Activated CD4-positive, CD25-positive, alpha-beta regulatory T cell treated with anti-CD3 and anti-CD28 coated beads, Interleukin-2, amount 50 U/mL, for 24 hours (primary cell): ENCODE data around the gene C2orf72.
"Not testable (repeated sequence)": the region's sequence is repeated elsewhere in the genome, so short reads cannot be mapped to it uniquely, and the experiment has no call there.

Source experiments
- ATAC-seq, 2 donors: fragments of 150-1000 bp; cut with Tn5 transposase; one replicate each; pipeline ENCODE4 v1.10.0; 2021; ENCODE audit warnings: mild to moderate bottlenecking in 1 of 2, moderate library complexity in 1 of 2

Gene C2orf72

DNA sequence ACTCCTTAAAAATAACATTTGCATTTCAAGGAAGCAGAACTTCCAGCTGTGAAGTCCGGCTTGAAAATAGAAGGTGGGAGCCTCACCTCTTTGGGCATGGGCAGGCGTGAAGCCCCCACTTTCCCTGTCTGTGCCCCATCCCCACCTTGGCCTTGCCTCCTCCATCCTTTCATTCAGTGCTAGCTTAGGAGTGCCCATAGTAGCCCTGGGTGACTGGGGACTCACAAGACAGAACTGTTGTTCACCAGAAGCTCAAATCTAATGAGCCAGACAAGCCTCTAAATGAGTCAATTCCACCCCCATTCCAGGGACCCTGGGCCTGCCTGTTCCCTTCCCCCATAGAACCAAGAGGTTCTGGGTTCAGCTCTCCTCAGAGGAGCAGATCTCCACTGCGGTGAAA lies 21.4 kb upstream of the C2orf72 start:
- no peak for ATAC-seq

DNA sequence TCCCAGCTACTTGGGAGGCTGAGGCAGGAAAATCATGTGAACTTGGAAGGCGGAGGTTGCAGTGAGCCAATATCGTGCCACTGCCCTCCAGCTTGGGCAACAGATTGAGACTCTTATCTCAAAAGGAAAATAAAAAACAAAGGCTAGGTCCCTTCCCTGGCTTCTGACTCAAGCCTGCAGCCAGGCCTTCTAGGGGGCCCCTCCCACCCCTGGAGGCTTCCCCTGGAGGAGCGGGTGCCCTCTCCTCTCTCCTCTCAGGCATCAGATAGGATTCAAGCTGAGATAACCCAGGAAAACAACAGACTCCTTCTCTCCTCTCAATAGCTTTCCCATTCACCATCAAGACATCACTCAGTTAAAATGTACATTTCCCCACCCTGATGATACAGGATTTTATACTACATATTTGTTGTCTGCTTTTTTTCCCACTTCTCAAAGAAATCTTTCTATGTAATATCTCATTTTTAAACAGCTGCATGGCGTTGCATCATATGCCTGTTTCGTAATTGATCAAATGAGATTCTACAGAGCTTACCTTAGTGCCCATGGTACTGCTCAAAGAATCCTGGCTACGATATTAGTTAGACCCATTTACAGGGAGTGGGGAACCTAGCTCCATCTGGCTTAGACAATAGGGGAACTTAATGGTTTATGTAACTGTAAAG lies 20.6 kb upstream of the C2orf72 start:
- ATAC-seq: no peak

DNA sequence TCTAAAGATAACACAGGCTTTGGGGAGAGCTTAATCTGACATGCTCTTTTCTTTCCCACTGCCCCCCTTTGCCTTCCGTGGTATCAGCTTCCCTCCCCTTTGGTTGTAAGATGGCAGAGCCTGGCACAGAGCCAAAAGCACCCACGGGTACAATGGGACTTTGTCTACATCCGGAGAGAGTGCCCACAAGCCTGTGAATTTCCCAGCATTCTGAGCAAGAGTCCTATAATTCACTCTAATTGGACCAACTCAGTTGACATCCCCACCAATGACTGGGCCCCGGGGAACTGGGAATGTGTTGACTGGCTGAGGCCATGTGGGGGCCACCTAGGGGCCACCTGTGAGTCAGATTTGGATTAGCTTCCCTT lies 20.1 kb upstream of the C2orf72 start:
- no peak for ATAC-seq

DNA sequence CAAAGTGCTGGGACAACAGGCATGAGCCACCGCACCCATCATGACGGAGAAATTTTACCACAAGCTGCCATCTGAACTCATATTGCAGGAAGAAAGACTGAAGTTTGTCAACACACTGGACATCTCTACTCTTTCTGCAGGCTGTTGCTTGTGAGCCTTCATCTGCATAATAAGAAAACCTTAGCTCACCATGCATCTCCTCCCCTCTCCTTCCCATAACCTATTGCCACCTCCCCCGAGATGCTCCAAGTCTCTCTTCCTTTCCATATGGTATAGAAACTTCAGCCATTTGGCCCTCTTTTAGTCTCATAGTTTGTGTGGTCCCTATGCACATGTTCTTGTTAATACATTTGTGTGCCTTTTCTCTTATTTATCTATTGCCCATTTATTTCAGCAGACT lies 19.1 kb upstream of the C2orf72 start:
- ATAC-seq: no peak

DNA sequence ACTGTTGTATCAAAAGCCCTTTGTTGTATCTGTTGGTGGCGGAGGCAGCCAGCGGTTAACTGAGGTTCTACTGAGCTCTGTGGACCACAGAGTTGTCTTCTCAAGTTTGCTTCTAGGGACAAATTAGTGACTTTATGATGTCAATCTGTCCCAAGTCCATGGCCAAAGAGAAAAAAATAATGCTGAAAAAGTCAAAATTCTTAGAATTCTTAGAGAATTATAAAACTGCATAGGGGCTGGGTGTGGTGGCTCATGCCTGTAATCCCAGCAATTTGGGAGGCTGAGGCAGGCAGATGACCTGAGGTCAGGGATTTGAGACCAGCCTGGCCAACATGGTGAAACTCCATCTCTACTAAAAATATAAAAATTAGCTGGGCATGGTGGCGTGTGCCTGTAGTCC lies 12.3 kb upstream of the C2orf72 start:
- not testable (repeated sequence) for ATAC-seq

DNA sequence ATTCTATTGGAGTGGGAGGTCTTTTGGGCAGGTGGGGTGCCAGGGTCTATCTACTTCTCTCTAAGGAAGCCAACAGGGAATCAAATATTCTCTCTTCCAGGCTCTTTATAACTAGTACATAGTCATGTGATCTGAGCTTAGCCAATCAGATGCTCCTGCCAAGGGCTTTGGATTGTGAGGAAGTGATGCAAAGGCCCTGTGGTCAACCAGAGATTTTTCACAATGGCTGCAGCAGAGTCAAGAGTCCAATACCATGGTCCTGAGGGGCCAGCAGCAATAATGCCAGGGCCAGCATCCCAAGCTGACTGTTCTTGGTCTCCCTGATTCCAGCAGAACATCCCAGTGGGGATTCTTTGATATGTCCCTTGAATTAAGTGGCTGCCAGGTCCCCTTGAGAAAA lies 8.4 kb upstream of the C2orf72 start:
- no peak for ATAC-seq

DNA sequence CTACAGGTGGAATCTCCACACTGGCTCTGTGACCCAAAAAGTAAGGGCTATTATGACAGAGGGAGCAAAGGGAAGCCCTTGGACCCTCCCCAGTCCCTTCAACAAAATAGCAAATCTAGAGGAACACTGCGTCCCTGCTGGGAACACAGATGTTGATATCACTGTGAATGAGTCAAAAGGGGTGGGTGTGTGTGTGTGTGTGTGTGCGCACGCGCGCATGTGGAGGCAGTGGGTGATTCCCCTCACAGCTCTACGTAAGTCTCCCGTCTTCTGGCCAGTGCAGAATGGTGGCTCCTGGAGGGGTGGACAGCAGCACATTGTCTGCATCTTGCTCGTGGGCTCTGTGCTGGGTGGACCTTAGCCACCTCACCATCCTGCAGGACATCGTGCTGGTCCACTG lies 7.8 kb upstream of the C2orf72 start:
- ATAC-seq: no peak

DNA sequence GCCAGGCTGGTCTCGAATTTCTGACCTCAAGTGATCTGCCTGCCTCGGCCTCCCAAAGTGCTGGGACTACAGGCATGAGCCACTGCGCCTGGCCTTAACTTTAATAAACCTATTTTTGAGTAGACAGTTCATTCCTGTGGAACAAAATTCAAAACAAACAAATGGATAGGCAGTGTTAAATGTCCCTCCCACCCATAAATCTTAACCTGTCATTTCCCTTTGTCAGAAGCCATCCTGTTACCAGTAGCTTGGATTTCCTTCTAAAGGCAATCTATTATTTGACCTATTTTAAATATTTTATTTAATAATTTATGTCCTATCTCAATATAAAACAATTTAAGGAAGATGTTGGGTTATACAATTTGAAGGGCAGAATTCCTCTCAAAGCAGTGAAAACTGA lies 6.6 kb upstream of the C2orf72 start:
- no peak for ATAC-seq

DNA sequence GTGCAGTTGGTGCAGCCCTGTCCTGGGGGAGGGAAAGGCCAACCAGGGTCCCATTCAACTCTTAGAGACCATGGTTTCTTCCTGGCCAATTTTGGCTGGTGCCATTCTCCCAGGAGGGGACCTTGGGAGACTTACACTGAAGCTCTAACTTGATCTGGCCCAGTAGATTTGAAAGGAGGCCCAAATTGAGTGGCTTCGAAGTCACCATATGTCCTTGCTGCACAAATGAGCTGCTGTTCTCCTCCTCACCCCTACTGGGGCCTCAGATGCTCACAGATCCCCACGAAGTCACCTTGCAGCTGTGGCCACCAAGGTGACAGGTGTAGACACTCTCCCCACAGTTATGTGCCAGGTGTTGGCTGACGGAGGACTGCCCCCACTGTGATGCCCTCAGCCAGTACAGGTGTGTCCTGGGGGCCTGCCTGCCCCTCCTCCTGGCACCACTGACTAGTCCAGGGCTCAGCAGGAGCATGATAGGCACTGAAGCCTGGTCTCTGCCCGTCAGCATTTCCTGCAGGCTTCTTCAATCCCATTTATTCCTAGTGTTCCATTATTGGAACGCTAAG lies 4.7 kb upstream of the C2orf72 start:
- ATAC-seq: no peak

DNA sequence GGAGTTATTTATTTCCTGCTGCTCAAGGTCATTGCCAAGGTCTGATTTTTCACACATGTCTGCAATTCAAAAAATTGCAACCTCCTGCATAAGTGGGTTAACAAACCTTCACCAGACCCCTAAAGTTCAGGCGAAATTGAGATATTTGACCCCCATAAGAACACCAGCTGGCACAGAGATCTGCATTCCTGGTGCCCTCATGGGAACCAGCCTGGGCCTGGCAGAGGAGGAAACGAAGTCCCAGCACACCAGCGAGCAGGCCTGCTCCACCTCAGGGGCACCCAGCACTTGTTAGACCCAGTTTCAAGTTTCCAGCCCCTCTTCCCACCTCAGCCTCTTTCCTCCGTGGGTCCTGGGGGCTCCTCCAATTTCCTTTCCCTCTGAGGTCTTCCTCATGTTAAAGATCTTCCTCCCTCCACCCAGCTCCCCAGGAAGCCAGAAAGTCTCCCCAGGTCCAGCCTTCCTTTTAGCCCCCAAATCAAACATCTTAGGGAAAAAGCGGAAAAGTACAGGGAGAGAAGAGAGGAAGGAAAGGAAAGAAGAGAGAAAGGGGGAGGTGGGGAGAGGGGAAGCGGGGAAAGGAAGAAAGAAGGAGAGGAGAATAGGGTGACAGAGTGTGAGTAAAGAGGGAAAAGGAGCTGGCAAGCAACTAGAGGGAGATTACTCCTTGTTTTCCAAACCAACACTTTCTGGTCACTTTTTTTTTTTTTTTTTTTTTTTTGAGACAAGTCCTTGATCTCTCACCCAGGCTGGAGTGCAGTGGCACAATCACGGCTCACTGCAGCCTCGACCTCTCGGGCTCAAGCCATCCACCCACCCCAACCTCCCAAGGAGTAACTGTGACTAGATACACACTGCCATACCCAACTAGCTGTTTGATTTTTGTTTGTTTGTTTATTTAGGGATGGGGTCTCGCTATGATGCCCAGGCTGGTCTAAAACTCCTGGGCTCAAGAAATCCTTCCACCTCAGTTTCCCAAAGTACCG lies 3.9 kb upstream of the C2orf72 start:
- no peak for ATAC-seq

DNA sequence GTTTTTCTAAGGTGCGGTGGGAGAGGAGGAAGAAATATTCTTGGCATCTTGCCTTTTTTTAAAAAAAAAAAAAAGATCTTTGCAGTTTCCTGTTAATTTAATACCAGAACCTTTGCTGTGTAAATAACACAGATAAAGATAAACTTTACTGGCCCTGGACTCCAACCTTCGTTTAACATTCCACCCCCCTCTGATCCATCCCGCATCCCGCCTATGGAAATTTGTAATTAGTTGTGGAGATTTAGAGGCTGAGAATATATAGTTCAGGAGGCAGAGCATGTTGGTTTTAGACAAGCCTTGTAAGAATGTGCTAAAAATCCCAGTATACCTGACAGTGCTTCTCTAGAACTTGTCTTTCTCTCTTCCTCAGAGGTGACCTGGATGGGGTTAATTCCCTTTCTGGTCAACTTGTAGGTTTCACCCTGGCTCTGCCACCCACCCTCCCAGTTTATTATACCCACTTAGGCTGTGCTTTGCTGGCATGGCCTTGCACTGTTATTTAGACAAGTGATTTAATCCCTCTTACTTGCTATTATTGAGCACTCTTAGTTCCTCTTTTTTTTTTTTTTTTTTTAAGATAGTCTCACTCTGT lies 2.9 kb upstream of the C2orf72 start:
- ATAC-seq: no peak

DNA sequence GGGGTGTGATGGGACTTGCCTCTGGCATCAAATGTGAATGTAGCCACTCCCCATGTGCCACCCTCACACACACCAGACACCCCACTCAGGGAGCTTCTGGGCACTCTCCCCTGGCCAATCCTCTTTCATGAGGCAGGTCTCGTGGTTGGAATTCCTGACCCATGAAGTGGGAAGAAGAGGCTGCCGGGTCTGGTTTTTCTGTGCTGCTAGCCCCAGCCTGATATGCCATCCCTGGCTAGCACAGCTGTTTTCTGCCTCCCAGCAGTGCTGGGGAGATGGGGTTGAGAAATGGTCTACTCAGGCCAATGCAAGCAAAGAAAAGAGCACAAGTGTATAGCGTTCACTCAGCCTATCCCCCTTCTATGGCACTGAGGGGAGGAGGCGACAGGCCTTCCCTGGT lies 1.2 kb upstream of the C2orf72 start:
- no peak for ATAC-seq

DNA sequence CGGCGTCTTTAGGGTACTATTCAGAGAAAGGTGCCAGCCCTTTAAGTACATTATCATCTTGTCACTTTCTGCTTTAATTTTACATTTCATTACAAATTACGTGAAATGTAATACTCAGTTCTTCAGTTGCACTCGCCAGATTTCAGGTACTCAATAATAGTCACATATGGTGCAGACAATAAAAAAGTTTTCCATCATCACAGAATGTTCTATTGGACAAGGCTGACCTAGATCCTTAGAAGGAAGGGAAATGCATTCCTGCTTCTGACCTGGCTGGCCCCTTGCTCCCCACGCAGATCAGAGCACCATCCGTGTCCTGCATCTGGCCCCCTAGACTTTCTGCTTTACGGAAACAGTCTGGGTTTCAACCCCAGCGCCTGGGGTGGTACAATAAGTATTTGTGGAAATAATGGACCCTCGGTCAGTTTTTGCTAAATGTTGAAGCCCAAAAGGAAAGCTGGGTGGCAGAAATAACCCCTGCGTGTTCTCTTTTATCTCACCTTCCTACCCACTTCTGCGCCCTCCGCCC lies 681 bp upstream of the C2orf72 start:
- no peak for ATAC-seq

DNA sequence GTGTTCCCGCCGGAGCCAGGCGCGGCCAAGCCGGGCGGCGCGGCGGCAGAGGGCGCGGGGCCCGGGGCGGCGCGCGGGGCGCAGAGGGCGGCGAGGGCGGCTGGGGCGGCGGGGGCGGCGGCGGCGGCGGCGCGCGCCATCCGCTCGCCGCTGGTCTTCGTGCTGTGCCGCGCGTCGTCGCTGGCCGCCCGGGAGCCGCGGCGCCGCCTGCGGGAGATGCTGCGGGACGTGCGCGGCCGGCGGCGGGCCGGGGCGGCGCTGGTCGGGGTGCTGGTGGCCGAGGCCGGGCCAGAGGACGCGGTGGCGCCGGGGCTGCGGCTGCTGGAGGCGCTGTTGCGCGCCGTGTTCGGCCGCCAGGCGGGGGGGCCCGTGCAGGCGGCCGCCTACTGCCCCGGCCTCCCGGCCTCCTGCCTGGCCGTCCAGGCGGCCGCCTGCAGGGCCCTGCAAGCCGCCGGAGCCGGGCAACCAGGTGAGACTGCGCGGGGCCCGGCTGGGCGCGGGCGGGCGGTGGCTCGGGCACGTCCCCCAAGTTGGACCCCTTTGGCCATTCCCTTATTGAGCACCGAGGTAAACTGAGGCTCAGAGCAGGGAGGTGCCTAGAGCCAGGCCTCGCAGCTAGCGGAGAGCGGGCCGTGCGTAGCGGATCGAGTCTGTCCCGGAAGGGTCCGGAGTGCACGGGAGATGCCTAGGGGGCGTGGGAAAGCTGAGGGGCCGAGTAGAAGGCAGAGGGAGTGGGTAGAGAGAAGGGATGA lies 584 bp downstream of the C2orf72 start:
- peak; percentile 30 to 41 for ATAC-seq

DNA sequence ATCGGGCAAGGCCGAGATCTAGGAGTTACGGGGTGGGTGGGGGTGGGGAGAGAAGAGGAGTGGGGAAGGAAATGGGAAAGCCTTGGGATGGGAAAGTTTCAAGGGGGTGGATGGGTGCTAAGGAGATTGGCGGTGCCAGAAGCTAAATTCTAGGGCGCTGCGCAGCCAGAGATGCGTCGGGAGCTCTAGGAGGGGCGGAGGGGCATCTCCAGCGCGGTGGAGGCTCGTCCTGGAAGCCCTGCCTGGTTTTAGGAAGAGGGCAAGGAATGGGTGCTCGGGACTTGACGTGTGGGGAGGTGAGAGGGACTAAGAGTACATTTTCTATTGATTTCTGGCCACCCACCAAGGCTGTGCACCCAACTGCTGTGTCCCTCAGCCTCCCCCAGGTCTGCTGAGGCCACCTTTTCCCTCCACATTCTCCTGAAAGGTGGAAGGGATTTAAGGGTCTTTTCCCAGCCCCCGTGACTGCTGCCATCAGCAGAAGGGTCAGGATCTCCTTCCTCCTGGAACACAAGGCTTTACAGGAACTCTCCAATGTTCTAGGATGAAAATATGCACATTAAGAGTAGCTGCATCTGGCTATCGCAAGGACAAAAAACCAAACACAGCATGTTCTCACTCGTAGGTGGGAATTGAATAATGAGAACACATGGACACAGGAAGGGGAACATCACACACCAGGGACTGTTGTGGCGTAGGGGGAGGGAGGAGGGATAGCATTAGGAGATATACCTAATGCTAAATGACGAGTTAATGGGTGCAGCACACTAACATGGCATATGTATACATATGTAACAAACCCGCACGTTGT lies 1.4 kb downstream of the C2orf72 start:
- no peak for ATAC-seq

DNA sequence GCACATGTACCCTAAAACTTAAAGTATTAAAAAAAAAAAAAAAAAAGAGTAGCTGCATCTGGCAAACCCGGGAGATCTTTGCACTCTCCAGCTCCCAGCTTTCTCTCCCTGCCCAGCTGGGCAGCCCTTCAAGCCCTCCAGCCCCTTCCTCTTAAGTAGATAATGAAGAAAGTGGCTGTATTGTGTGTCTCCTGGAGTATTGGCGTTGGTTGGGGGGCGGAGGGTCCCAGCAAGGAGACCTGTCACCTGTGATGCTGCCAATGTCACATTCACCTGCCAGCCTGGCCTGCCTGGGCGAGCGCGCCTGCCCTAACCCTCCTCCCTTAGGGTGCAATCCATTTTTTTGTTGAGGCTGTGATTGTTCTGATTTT lies 2.0 kb downstream of the C2orf72 start:
- ATAC-seq: no peak

DNA sequence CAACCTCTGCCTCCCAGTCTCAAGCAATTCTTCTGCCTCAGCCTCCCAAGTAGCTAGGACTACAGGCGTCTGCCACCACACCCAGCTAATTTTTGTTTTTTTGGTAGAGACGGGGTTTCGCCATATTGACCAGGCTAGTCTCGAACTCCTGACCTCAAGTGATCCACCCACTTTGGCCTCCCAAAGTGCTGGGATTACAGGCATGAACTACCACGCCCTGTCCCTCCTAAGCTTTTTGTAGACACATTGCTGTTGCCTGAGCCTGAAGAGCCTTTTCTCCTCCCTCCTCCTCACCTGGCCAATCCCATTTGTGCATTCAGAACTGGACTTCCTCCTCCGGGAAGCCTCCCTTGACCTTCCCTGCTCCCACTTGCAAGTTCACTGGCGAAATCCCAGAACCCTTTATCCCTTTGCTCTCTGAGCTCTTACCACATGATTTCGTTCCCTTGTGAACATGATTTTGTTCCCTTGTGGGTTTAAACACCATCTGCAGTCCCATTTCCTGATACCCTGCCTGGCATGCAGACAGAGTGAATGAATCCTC lies 2.6 kb downstream of the C2orf72 start:
- ATAC-seq: no peak

DNA sequence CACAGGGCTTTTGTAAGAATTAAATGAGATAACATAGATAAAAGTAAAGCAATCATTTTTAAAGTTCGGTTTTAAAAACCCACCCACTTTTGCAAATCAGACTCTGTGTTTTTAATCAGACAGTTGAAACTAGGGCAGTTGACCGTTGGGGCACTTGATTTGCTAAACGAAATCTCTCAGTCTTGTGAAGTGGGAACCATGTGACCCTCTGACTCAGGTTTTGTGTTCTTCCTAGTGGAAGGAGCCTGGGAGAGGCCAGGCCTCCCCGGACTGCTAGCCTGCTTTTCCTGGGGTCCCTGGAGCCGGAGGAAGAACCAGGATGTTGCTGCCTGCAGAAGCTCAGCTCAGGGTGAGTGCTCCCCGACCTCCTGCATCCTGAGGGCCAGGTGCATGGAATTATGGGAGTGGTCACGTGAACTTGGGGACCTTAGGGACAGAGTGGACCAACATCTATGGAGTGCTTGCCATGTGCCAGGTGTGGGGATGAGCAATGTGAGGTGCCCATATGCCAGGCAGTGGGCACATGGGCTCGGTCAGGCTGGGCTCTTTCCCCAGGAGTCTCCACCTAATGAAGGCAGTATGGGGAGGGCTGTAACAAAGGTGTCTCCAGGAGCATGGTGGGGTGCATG lies 3.9 kb downstream of the C2orf72 start:
- no peak for ATAC-seq

DNA sequence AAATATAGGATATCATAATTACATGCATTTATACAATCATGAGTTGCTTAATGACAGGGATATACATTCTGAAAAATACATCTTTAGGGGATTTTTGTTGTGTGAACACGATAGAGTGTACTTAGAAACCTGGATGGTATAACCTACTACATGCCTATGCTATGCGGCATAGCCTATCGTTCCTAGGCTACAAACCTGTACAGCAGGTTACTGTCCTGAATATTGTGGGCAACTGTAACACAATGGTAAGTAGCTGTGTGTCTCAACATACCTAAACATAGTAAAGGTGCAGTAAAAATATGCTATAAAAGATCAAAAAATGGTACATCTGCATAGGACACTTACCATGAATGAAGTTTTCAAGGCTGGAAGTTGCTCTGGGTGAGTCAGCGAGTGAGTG lies 6.5 kb downstream of the C2orf72 start:
- ATAC-seq: no peak

DNA sequence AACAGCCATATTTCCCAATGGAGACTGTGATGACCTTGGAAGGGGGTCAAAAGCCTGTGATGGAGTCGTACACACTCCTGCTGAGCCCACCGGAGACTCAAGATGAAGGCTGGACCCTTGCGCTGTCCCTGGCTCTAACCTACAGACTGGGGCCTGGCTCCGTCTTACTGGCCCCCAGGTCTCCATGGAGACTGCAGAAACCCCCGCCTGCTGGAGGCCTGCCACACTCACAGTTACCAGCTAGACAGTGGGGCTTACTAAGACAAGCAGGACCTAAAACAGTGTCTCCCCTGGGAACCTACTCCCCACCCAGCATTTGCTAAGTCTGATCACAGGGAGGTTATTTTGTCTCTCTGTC lies 9.6 kb downstream of the C2orf72 start:
- no peak for ATAC-seq
